ENCODE measurements around the gene SOX2. TPM values are rescaled to one million over a fixed set of nuclear protein-coding genes. Genes with fewer than 3 reads are reported as not detected.

SOX2 gene
- total RNA-seq, 3 donors from 2014 or later (not counting 1 experiment from before 2014, with no cell fraction given), result not detected

DNA sequence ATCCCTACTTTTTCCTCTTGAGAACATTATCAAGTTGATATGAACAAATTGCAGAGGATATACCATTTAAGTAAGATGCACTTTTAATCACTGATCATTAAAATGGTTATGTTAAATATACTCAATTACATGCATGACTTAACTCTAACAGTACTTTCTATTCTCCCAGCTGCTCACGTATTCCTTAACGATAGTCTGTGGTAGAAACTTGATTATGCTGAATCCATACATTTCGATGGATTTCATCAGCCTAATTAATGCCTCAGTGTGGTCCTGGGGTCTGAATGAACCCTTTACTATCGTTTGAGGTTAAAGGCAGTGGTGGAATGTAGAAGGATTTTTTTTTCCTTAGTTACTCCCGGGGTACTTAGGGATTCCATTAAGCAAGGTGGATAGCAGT lies 18.6 kb downstream of the SOX2 start:
- intact Hi-C loops (cut with micrococcal nuclease), result no loop called here
- H3K4me1 ChIP-seq (ENCODE audit: control insufficient read depth, insufficient read depth, low read length), result peaks cover 14% of the 10 kb centered on the region
- H3K9me3 ChIP-seq (ENCODE audit: control insufficient read depth, insufficient read depth, low read length), result peaks cover 9% of the 10 kb centered on the region
- Mint-ChIP-seq H3K27me3 (ENCODE audit: low read depth in 2 of 2) (peaks cover 45 to 55% of the 10 kb centered on the region in 2 donors), H3K27ac (no peak overlapping the region), H3K4me1 (peaks cover 5 to 14% of the 10 kb centered on the region in 2 donors), H3K4me3 (no peak overlapping the region), H3K36me3 (peaks cover 13% of the 10 kb centered on the region), H3K9me3 (peaks cover 3% of the 10 kb centered on the region in 2 donors)
- WGBS (ENCODE audit: insufficient coverage), result 24% methylated on average over 5 of the region's 5 CpGs
- peaks cover 37% of the 10 kb centered on the region for H3K27me3 ChIP-seq (ENCODE audit: control insufficient read depth, insufficient read depth, low read length)
- H3K27ac ChIP-seq (ENCODE audit: low read length), result no peak overlapping the region
- TF ChIP-seq, protein P1, sequence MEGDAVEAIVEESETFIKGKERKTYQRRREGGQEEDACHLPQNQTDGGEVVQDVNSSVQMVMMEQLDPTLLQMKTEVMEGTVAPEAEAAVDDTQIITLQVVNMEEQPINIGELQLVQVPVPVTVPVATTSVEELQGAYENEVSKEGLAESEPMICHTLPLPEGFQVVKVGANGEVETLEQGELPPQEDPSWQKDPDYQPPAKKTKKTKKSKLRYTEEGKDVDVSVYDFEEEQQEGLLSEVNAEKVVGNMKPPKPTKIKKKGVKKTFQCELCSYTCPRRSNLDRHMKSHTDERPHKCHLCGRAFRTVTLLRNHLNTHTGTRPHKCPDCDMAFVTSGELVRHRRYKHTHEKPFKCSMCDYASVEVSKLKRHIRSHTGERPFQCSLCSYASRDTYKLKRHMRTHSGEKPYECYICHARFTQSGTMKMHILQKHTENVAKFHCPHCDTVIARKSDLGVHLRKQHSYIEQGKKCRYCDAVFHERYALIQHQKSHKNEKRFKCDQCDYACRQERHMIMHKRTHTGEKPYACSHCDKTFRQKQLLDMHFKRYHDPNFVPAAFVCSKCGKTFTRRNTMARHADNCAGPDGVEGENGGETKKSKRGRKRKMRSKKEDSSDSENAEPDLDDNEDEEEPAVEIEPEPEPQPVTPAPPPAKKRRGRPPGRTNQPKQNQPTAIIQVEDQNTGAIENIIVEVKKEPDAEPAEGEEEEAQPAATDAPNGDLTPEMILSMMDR (IDR thresholded peaks at IDR 0.05), result no peak
- H3K36me3 ChIP-seq (ENCODE audit: control insufficient read depth, insufficient read depth, low read length), result no peaks in the 10 kb centered on the region
- ATAC-seq, result no peak
- DNase-seq, result no peak
- H3K4me3 ChIP-seq (ENCODE audit: low read length), result no peak overlapping the region

GRCh38 chr3:181730934-181731333 lies 19.2 kb downstream of the SOX2 start:
- peaks cover 14% of the 10 kb centered on the region for H3K4me1 ChIP-seq (ENCODE audit: control insufficient read depth, insufficient read depth, low read length)
- H3K4me3 ChIP-seq (ENCODE audit: low read length), result no peak overlapping the region
- no peak overlapping the region for H3K4me3 Mint-ChIP-seq
- peaks cover 3% of the 10 kb centered on the region in 2 donors for H3K9me3 Mint-ChIP-seq
- no peak overlapping the region for H3K27ac ChIP-seq (ENCODE audit: low read length)
- H3K27ac Mint-ChIP-seq, result no peak overlapping the region
- peaks cover 37% of the 10 kb centered on the region for H3K27me3 ChIP-seq (ENCODE audit: control insufficient read depth, insufficient read depth, low read length)
- no peak for DNase-seq
- peaks cover 5 to 14% of the 10 kb centered on the region in 2 donors for H3K4me1 Mint-ChIP-seq
- peaks cover 7% of the 10 kb centered on the region for H3K9me3 ChIP-seq (ENCODE audit: control insufficient read depth, insufficient read depth, low read length)
- intact Hi-C loops (cut with micrococcal nuclease), result no loop called here
- no peaks in the 10 kb centered on the region for H3K36me3 ChIP-seq (ENCODE audit: control insufficient read depth, insufficient read depth, low read length)
- peaks cover 40 to 49% of the 10 kb centered on the region in 2 donors for H3K27me3 Mint-ChIP-seq (ENCODE audit: low read depth in 2 of 2)
- 40% methylated on average over 1 of the region's 1 CpG for WGBS (ENCODE audit: insufficient coverage)
- ATAC-seq, result no peak
- H3K36me3 Mint-ChIP-seq, result peaks cover 13% of the 10 kb centered on the region
- TF ChIP-seq, protein P1 (IDR thresholded peaks at IDR 0.05), result no peak

DNA sequence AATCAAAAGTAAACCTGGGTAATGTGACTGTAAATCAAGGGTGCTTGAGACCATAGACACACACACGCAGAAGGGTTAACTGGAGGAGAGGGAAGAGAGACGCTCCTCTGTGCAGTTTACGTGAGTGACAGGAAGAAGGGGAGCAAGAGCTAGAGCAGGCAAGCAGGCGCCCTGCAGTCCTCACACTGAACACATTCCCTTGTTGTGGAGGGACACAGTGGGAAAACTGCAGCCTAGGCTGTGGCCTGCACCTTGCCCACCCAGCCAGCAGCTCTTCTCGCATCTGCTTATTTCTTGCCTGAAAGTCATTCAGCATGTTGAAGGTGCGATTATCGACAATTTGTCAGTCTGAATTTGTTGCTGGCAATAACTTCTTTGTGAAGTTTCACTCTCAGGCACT lies 24.2 kb downstream of the SOX2 start:
- peaks cover 0 to 3% of the 10 kb centered on the region in 2 donors for H3K9me3 Mint-ChIP-seq
- H3K27ac ChIP-seq (ENCODE audit: low read length), result no peak overlapping the region
- peaks cover 3 to 14% of the 10 kb centered on the region in 2 donors for H3K27me3 Mint-ChIP-seq (ENCODE audit: low read depth in 2 of 2)
- 92% methylated on average over 7 of the region's 7 CpGs for WGBS (ENCODE audit: insufficient coverage)
- no peaks in the 10 kb centered on the region for H3K4me1 Mint-ChIP-seq
- no peaks in the 10 kb centered on the region for H3K9me3 ChIP-seq (ENCODE audit: control insufficient read depth, insufficient read depth, low read length)
- no peak for DNase-seq
- no peaks in the 10 kb centered on the region for H3K36me3 ChIP-seq (ENCODE audit: control insufficient read depth, insufficient read depth, low read length)
- H3K27ac Mint-ChIP-seq, result no peak overlapping the region
- no peak overlapping the region for H3K4me3 ChIP-seq (ENCODE audit: low read length)
- no peaks in the 10 kb centered on the region for H3K4me1 ChIP-seq (ENCODE audit: control insufficient read depth, insufficient read depth, low read length)
- ATAC-seq, result no peak
- TF ChIP-seq, protein P1 (IDR thresholded peaks at IDR 0.05), result no peak
- no peak overlapping the region for H3K4me3 Mint-ChIP-seq
- H3K36me3 Mint-ChIP-seq, result peaks cover 5% of the 10 kb centered on the region
- no peaks in the 10 kb centered on the region for H3K27me3 ChIP-seq (ENCODE audit: control insufficient read depth, insufficient read depth, low read length)
- intact Hi-C loops (cut with micrococcal nuclease), result no loop called here

DNA sequence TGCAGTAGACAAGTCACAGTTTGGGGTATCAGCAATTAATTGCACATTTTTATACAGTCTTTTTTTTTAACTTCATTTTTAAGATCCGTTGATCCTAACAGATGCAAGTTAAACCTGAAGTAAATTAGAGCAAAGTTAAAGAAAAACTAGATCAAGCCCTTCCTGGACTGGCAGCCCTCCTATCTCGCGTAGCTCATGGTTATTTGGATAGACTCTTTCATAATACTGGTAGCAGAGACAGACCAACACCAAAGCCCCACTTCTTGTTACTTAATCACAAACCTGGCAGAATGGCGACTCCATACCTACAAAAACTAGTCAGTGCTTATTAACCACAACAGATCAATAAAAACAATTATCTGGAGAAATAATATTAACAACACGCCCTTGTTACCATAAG lies 26.8 kb downstream of the SOX2 start:
- Histone ChIP-seq H3K4me1 (ENCODE audit: control insufficient read depth, insufficient read depth, low read length) (no peaks in the 10 kb centered on the region), H3K27ac (ENCODE audit: low read length) (no peak overlapping the region), H3K9me3 (ENCODE audit: control insufficient read depth, insufficient read depth, low read length) (no peaks in the 10 kb centered on the region), H3K36me3 (ENCODE audit: control insufficient read depth, insufficient read depth, low read length) (no peaks in the 10 kb centered on the region), H3K27me3 (ENCODE audit: control insufficient read depth, insufficient read depth, low read length) (no peaks in the 10 kb centered on the region), H3K4me3 (ENCODE audit: low read length) (no peak overlapping the region)
- 96% methylated on average over 5 of the region's 5 CpGs for WGBS (ENCODE audit: insufficient coverage)
- TF ChIP-seq, protein P1 (IDR thresholded peaks at IDR 0.05), result no peak
- Mint-ChIP-seq H3K27ac (no peak overlapping the region), H3K36me3 (no peaks in the 10 kb centered on the region), H3K27me3 (ENCODE audit: low read depth in 2 of 2) (peaks cover 0 to 10% of the 10 kb centered on the region in 2 donors), H3K4me3 (no peak overlapping the region), H3K4me1 (no peaks in the 10 kb centered on the region), H3K9me3 (no peaks in the 10 kb centered on the region)
- ATAC-seq (no peak), DNase-seq (no peak)
- intact Hi-C loops (cut with micrococcal nuclease), result no loop called here

Data from natural killer cell (primary cell).